SJSA1 (cell line): ENCODE data around the gene POLD2. TPM values are rescaled to one million over a fixed set of nuclear protein-coding genes. Genes with fewer than 3 reads are reported as not detected.

ENCODE experiments used
- DNase-seq, 2 experiments: peaks; one replicate each; pipeline ENCODE4 v3.0.0-alpha.2; 2015 to 2020; ENCODE audit warnings: low spot score in 2 of 2, low read depth in 1 of 2
- H3K27ac ChIP-seq: fragments of 250-450 bp; sonication (Bioruptor Pico); 2 replicates; pipeline ENCODE4 v1.5.1; 2020; ENCODE audit warnings: mild to moderate bottlenecking, moderate library complexity
- H3K27me3 ChIP-seq: fragments of 250-450 bp; sonication (Bioruptor Pico); replicated peaks from 2 replicates; pipeline ENCODE4 v1.5.1; 2020; ENCODE audit warnings: mild to moderate bottlenecking, moderate library complexity
- H3K36me3 ChIP-seq: fragments of 250-450 bp; sonication (Bioruptor Pico); 2 replicates; pipeline ENCODE4 v1.5.1; 2020; ENCODE audit warnings: mild to moderate bottlenecking
- H3K4me1 ChIP-seq: fragments of 250-450 bp; sonication (Bioruptor Pico); replicated peaks from 2 replicates; pipeline ENCODE4 v1.6.1; 2021; ENCODE audit warnings: mild to moderate bottlenecking
- H3K4me3 ChIP-seq: fragments of 250-450 bp; sonication (Bioruptor Pico); 2 replicates; pipeline ENCODE4 v1.5.1; 2020; ENCODE audit warnings: mild to moderate bottlenecking
- H3K9me3 ChIP-seq: fragments of 250-450 bp; sonication (Bioruptor Pico); replicated peaks from 2 replicates; pipeline ENCODE4 v1.5.1; 2020; ENCODE audit warnings: mild to moderate bottlenecking
- total RNA-seq: library from RNA; depleted of rRNA; stranded (reverse); fragments of >200 nt; shearing (Covaris generic); gene quantifications from 2 replicates; pipeline ENCODE4 v1.2.3, GENCODE V29; 2014

POLD2 gene
- total RNA-seq, 1 experiment from 2014 or later: 96.1 TPM

DNA sequence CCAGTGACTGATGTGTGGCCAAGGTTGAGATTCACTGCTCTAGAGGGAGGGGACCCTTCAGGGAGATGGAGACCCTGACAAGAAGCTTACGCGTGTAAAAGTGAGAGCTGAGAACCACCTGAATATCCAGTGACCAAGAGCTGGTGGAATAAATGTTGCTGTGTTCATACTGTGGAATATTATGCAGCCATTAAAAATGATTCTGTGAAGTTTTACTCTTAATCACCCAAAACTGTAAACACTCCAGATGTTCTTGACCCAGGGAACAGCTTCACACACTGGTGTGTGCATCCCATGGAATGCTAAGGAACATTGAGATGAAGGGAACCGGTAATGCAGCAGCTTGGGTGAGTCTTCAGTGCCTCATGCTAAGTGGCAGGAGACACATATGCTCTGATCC is 36.7 kb downstream of the POLD2 start:
- no peak overlapping the region; the same call in 1 of the 2 replicates for H3K27ac ChIP-seq
- DNase-seq: no peak

DNA sequence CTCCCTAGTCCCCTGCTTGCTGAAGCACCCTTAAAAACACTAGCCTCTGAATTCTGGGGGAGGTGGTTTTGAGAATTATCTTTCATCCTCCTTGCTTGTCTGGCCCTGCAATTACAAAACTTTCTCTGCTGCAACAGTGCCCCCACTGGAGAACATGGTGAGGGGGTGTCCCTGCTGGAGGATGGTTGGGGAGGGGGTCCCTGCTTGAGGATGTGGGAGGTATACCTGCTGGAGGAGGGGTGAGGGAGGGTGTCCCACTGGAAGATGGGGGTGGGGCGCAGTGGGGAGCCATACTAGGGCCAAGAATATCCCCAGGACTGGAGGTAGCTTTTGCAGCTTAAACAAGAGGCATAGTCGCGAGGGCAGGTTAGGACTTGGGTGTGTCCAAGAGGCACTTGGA is 37.8 kb downstream of the POLD2 start:
- peaks cover 66% of the 10 kb centered on the region for H3K4me1 ChIP-seq
- no peak for DNase-seq
- H3K9me3 ChIP-seq: no peaks in the 10 kb centered on the region
- peaks cover 3% of the 10 kb centered on the region for H3K36me3 ChIP-seq
- no peak overlapping the region; the same call in 1 of the 2 replicates for H3K27ac ChIP-seq
- H3K27me3 ChIP-seq: no peaks in the 10 kb centered on the region
- no peak overlapping the region for H3K4me3 ChIP-seq

More for the DNA sequence above, 36.7 kb downstream of the POLD2 start:
- H3K4me3 ChIP-seq: no peak overlapping the region
- no peaks in the 10 kb centered on the region for H3K9me3 ChIP-seq
- no peaks in the 10 kb centered on the region; the same call in 1 of the 2 replicates for H3K36me3 ChIP-seq
- H3K4me1 ChIP-seq: peaks cover 63% of the 10 kb centered on the region
- no peaks in the 10 kb centered on the region for H3K27me3 ChIP-seq

DNA sequence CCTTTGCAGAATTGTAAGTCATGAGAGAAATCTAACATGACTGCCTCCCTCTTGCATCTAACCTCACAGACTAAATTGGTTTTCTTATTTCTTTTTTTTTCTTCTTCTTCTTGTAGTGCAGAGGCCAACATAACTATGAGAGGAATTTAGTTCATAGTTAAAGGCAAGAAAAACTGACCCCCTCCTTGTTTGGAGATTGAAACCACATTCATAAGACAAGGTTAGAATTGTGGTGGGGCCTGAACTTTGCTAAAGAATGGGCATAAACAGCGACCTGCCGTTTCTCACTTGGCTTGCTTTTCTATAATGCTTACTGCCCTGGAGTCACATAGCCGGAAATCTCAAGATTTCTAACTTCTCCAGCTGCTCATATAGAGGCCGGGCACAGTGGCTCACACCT is 38.6 kb downstream of the POLD2 start:
- no peaks in the 10 kb centered on the region for H3K27me3 ChIP-seq
- H3K27ac ChIP-seq: no peak overlapping the region
- no peak overlapping the region for H3K4me3 ChIP-seq
- H3K9me3 ChIP-seq: no peaks in the 10 kb centered on the region
- DNase-seq: peak in 1 of 2 experiments; percentile 39
- H3K36me3 ChIP-seq: peaks cover 12% of the 10 kb centered on the region
- peaks cover 64% of the 10 kb centered on the region for H3K4me1 ChIP-seq

DNA sequence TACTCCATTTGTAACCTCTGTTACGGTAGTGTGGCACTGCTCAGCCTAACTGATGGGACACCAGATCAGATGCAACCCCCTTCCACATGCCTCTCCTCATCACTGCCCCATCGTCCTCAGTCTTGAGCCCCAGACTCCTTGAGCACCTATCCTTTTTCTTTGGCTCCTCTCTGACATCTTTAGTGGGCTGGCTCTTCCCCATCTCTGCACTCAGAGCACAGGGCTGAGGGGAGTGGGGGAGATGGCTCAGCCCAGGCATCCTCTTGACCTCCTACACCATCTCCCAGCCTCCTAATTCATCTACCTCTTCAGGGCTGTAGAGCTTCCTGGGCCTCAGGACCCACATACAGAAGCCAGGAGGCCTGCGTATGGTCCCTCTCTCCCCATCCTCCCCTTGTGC is 39.6 kb downstream of the POLD2 start:
- peaks cover 19% of the 10 kb centered on the region for H3K36me3 ChIP-seq
- no peaks in the 10 kb centered on the region for H3K27me3 ChIP-seq
- H3K27ac ChIP-seq: no peak overlapping the region
- H3K4me1 ChIP-seq: peaks cover 55% of the 10 kb centered on the region
- no peak for DNase-seq
- no peak overlapping the region for H3K4me3 ChIP-seq
- H3K9me3 ChIP-seq: no peaks in the 10 kb centered on the region

DNA sequence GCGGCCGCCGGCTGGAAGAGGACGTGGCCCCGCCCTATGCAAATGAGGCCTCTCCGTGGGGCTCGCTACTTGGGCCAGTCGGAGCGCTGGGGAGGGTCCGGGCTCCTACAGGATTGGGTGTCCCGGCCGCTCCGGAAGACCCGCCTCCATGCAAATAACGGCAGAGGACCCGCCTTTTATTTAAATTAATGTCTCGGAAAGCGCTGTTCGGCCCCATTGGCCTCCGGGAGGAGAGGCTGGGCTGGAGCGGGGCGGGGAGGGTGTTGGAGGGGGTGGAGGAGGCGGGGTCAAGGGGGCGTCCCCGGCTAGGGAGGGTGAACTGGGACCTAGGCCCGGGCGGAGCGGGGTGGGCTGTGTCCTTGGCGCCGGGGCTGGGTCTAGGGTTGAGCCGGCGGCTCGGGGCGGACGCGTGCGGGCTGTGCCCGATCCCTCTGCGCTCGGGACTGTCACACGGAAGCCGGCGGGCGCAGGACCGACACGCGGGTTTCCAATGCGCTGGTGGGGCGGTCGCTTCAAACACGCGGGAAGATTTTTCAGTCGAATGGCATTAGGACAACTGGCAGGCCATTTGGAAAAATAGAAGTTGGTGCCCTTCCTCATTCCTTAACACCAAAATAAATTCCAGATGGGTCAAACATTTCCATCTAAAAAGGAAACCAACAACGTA is 40.7 kb downstream of the POLD2 start:
- peak overlapping the region; percentile 83 for H3K27ac ChIP-seq
- H3K4me3 ChIP-seq: peak overlapping the region; percentile 71
- H3K27me3 ChIP-seq: no peaks in the 10 kb centered on the region
- H3K4me1 ChIP-seq: peaks cover 44% of the 10 kb centered on the region
- DNase-seq: peak; percentile 96 to 99
- no peaks in the 10 kb centered on the region for H3K9me3 ChIP-seq
- peaks cover 31% of the 10 kb centered on the region for H3K36me3 ChIP-seq

DNA sequence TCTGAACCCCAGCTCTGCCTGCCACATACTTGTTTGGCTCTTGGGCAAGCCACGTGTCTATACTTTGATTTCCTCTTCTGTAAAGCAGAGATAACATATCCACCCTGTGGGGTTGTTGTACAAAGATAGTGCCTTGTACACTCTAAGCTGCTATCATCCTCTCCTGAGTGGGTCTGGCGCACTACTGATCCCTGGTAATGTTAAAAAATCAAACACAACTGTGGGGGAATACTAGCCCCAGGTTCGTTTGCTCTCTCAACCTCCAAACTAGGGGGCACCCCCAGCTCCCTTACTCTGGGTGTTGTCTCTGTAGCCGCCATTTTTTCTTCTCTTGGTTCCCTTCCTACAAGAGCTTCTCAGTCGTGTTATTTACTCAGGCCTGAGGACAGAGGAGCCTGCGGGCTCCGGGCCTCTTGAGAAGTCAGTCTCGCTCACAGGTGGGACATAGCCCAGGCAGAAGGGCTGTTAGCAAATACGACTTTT is 42.0 kb downstream of the POLD2 start:
- peak overlapping the region; percentile 71 for H3K4me3 ChIP-seq
- peaks cover 37% of the 10 kb centered on the region for H3K4me1 ChIP-seq
- H3K27ac ChIP-seq: no peak overlapping the region
- H3K27me3 ChIP-seq: no peaks in the 10 kb centered on the region
- no peaks in the 10 kb centered on the region for H3K9me3 ChIP-seq
- H3K36me3 ChIP-seq: peaks cover 41% of the 10 kb centered on the region
- DNase-seq: no peak

DNA sequence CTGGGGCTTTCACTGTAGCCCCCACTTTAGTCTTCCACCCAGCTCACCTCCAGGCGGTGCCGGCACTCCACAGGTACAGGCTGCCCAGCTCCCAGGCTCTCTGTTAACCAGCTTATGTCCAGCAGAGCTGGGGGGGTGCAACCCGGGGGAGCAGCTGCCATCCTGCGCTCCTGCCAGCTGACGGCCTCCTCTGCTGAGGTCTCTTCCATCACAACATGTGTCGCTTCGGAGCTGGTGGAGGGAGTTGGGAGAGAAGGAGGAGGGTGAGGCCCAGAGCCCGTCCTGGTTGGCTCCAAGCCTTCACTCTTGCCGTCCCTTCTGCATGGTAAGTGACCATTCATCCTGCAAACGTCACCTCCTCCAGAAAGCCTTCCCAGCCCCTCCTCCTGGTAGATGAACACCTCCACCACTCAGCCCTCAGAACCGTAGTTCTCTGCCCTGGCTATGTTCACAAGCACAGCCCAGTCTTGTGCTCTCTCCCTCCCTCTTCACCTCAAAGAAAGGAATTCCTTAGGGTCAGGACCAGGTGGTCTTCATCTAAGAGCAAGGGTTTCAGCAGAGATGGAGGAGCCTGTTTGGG is 42.6 kb downstream of the POLD2 start:
- no peaks in the 10 kb centered on the region for H3K27me3 ChIP-seq
- no peak overlapping the region for H3K4me3 ChIP-seq
- peaks cover 46% of the 10 kb centered on the region for H3K36me3 ChIP-seq
- no peaks in the 10 kb centered on the region for H3K9me3 ChIP-seq
- no peak for DNase-seq
- no peak overlapping the region for H3K27ac ChIP-seq
- H3K4me1 ChIP-seq: peaks cover 37% of the 10 kb centered on the region

DNA sequence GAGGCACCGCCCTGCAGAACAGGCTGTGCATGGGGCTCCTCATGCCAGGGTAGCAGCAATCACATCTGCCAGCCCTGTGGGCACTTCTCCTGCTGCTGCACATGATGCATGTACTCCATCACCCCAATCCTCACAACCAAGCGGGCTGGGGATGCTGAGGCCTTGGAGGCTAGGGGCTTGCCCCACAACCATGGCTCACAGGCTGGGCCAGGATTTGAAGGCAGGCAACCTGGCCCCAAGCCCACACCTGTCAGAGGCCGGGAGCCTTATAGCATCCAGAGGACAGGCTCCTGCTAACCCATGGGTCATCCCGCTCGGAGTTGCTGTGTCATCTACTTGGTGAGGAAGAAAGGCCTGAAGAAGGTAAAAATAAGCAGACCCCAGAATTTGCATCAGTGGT is 43.2 kb downstream of the POLD2 start:
- H3K27ac ChIP-seq: no peak overlapping the region
- DNase-seq: no peak
- no peaks in the 10 kb centered on the region for H3K9me3 ChIP-seq
- no peaks in the 10 kb centered on the region for H3K27me3 ChIP-seq
- H3K36me3 ChIP-seq: peaks cover 48% of the 10 kb centered on the region
- peaks cover 30% of the 10 kb centered on the region for H3K4me1 ChIP-seq
- no peak overlapping the region for H3K4me3 ChIP-seq

DNA sequence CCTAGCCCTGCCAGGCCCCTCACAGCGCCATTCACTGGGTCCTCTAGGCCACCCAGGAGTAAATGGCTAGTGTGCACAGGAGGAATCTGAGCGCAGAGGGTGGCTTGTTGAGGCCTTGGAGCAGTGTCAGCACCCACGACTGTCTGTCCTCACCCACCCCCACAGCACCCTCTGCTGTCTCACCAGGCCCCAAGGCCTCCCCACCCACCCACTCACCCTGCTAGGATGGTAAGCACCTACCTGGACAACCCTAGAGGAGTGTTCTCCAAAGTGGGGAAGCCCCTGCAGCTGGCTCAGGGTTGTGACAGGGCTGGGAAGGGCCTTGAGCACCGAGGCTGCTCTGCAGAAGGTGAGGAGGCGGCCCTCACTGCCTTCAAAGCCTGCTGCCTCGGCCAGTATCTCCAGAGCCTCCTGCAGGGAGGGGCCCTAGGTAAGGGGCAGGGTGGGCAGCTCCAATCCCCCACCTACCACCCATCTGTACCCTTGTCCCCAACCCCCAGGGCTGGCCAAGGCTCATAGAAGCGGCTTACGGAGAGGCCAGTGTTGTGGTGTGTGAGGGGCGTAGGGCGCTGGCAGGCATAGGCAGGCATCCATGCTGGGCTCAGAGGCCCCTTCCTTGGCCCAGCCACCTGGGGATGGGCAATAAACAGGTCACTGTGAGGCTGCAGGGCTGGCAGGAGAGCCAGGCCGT is 43.9 kb downstream of the POLD2 start:
- Histone ChIP-seq H3K36me3 (peaks cover 55% of the 10 kb centered on the region), H3K4me1 (peaks cover 25% of the 10 kb centered on the region), H3K4me3 (no peak overlapping the region), H3K27me3 (no peaks in the 10 kb centered on the region), H3K27ac (no peak overlapping the region), H3K9me3 (no peaks in the 10 kb centered on the region)
- DNase-seq: no peak

DNA sequence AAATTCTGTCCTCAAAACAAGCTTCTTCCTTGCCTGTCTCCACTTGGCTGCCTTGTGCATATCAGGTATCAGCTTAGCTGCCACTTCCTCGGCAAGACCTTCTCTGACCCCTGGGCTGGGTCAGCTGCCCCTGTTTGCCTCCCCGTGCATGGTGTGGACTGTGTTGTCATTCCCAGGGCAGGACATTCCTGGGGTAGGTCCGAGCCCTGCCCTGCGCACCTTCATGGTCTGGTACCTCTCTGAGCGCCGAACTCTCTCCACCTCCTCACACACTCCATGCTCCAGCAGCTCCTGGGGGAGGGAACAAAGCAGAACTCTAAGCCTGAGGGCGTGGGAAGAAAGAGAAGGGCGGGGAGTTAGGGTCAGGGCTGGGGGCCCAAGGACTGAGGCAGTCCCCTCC is 44.8 kb downstream of the POLD2 start:
- peaks cover 64% of the 10 kb centered on the region for H3K36me3 ChIP-seq
- H3K4me1 ChIP-seq: peaks cover 25% of the 10 kb centered on the region
- no peak for DNase-seq
- no peaks in the 10 kb centered on the region for H3K27me3 ChIP-seq
- no peak overlapping the region for H3K4me3 ChIP-seq
- H3K27ac ChIP-seq: no peak overlapping the region
- no peaks in the 10 kb centered on the region for H3K9me3 ChIP-seq

DNA sequence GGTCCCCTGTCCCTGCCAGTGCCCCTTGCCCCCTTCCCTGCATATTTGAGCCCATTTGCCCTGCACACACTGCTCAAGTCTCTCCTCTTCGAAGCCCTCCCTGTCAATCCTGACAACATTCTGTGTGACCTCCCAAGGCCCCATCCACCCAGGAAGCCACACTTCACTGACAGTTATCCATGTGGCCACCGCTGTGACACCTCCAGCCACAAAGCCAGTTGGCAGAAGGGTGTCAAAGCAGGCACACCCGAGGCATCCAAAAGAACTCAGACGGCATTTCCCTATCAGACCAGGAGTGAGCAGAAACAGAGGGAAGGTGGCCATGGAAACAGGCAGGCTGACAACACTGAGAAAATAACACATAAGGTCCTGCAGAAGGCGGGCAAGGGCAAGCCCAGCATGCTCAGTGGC is 45.7 kb downstream of the POLD2 start:
- no peak for DNase-seq
- Histone ChIP-seq H3K4me3 (no peak overlapping the region), H3K4me1 (peaks cover 20% of the 10 kb centered on the region), H3K27me3 (no peaks in the 10 kb centered on the region), H3K27ac (no peak overlapping the region), H3K36me3 (peaks cover 73% of the 10 kb centered on the region), H3K9me3 (no peaks in the 10 kb centered on the region)

DNA sequence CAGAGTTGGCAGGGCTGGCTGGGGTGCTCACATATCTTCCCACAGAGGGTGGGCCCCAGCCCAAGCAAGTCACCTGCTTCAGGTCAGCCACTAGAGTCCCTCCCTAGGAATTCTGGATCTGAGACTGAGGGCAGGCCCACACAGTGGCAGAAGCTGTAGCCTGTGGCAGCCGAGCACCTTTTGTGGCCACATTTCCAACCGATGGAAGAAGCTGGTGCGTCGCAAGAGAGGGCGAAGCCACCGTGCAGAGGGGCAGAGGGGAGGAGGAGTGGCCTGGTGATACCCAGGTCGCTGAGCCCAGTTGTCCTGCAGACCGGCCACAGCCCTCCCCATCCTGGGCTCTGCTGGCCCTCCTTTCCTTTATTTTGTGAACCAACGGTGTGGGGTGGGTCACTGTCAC is 46.3 kb downstream of the POLD2 start:
- H3K27ac ChIP-seq: no peak overlapping the region
- no peaks in the 10 kb centered on the region for H3K27me3 ChIP-seq
- peaks cover 26% of the 10 kb centered on the region for H3K4me1 ChIP-seq
- no peak for DNase-seq
- H3K4me3 ChIP-seq: no peak overlapping the region
- peaks cover 74% of the 10 kb centered on the region for H3K36me3 ChIP-seq
- no peaks in the 10 kb centered on the region for H3K9me3 ChIP-seq

DNA sequence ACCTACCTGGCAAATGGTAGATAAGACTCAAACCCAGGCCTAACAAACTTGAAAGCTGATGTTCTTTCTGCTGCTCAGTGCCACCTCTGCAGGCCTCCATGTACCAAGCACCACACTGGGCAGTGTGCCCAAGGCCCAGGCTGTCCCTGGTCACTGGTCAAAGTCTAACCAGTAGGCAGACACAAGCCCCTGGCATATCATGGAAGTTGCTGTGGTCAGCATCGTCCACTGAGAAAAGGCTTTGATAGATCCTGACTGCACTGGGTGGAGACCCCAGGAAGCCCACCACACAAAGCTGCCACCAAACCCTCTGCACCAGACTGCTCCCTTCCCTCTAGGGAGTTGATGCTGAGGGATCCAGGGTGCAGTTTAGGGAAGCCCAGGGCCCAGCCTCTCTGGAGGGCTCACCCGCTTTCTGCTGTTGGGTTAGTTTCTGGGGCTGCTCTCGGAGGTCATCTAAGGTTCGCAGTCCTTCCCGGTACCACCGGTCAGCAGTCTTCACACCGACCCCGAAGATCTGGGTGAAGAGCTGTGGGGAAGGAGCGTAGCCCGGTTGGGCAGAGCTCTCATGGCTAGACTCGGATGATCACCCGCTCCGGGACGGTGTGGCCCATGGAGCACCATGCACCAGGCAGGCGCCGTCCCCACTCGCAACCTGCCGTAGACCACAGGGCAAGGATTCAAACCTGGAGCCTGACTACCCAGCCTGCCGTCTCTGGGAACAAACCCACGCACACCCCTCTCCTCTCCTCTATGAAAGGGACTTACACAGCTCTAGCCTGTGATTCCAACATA is 47.0 kb downstream of the POLD2 start:
- no peaks in the 10 kb centered on the region for H3K27me3 ChIP-seq
- H3K4me3 ChIP-seq: no peak overlapping the region
- no peak overlapping the region for H3K27ac ChIP-seq
- peaks cover 22% of the 10 kb centered on the region for H3K4me1 ChIP-seq
- no peak for DNase-seq
- H3K36me3 ChIP-seq: peaks cover 74% of the 10 kb centered on the region
- H3K9me3 ChIP-seq: no peaks in the 10 kb centered on the region
